ENCODE measurements around the gene C1orf74. TPM values are rescaled to one million over a fixed set of nuclear protein-coding genes. Genes with fewer than 3 reads are reported as not detected.
A peak's percentile ranks its signal among the peaks of the same experiment; 100 is the strongest.

The C1orf74 gene
- total RNA-seq, 1 experiment from 2014 or later, result 4.0 TPM

DNA sequence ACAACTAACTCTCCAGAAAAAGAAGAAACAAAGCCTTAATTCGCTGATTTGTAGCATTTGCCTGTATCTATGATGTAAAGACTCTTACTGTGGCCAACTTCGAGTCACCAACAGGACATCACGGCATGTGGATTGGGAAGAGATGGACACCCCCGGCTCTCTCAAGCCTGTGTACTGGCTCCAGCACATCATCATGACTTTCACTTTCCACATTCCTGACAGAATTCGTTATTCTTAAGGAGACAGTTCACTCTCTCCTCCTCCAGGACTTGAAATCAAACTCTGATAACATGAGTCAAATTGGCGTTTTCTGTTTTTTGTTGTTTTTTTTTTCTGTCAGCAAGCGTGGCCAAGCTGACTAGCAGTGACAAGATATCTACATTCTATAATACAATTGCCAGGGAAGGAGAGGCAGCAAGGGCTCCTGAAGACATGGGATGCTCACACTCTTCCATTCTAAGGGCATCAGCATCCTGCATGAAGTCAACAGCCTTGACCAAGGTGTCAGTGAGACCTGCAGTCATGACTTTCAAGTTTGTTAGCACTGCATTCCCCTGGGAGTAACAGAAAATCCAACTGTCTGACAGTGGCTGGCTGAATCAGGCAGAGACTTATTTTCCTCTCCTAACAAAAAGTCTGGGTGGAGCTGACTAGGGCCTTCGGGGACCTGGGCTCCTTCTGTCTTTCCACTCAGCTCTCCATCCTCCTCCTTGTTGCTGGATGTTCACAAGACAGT, 41.8 kb downstream of the C1orf74 start:
- Histone ChIP-seq H3K27me3 (ENCODE audit: low read length) (no peaks in the 10 kb centered on the region), H3K36me3 (ENCODE audit: insufficient read depth, low read length) (no peaks in the 10 kb centered on the region), H3K9me2 (replicated peaks; ENCODE audit: insufficient read depth, low read length) (no peaks in the 10 kb centered on the region), H3K4me2 (ENCODE audit: low read depth, low read length, poor library complexity, severe bottlenecking) (no peak overlapping the region), H2AFZ (ENCODE audit: low read length) (no peak overlapping the region), H3K27ac (ENCODE audit: low read length) (no peak overlapping the region), H3K9ac (ENCODE audit: low read length) (no peak overlapping the region), H4K20me1 (ENCODE audit: insufficient read depth, low read depth, low read length) (no peaks in the 10 kb centered on the region), H3K4me1 (ENCODE audit: low read length) (peaks cover 3% of the 10 kb centered on the region; the same call in 1 of the 2 replicates), H3K4me3 (ENCODE audit: low read length) (no peak overlapping the region), H3K9me3 (ENCODE audit: low read length) (no peaks in the 10 kb centered on the region), H3K79me2 (ENCODE audit: low read length) (no peaks in the 10 kb centered on the region)
- DNase-seq, result peak; percentile 16

DNA sequence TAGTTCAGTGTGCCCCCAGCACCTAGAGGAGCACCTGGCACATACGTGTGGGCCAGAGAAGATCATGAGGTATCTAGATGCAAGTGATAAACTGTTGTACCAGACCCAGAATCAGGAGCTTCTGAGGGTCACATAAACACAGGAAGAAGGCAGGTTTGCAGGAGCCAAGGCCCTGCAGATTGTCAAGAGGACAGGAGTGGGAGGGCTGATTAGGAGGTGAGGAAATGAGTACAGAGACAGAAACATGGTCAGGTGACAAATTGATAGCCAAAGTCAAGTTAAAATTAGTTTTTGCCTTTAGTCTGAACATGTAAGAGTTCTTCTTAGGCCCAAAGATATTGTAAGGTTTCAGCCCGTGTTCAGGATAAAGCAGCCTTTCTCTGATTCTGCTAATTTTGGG, 42.5 kb downstream of the C1orf74 start:
- H3K27me3 ChIP-seq (ENCODE audit: low read length), result no peaks in the 10 kb centered on the region
- peak; percentile 26 for DNase-seq
- no peak overlapping the region for H3K4me3 ChIP-seq (ENCODE audit: low read length)
- no peaks in the 10 kb centered on the region for H3K79me2 ChIP-seq (ENCODE audit: low read length)
- H3K4me1 ChIP-seq (ENCODE audit: low read length), result no peaks in the 10 kb centered on the region
- H2AFZ ChIP-seq (ENCODE audit: low read length), result no peak overlapping the region
- H3K36me3 ChIP-seq (ENCODE audit: insufficient read depth, low read length), result no peaks in the 10 kb centered on the region
- no peak overlapping the region for H3K27ac ChIP-seq (ENCODE audit: low read length)
- H3K4me2 ChIP-seq (ENCODE audit: low read depth, low read length, poor library complexity, severe bottlenecking), result no peak overlapping the region
- H3K9me3 ChIP-seq (ENCODE audit: low read length), result no peaks in the 10 kb centered on the region
- no peaks in the 10 kb centered on the region for H3K9me2 ChIP-seq (replicated peaks; ENCODE audit: insufficient read depth, low read length)
- no peak overlapping the region for H3K9ac ChIP-seq (ENCODE audit: low read length)
- no peaks in the 10 kb centered on the region for H4K20me1 ChIP-seq (ENCODE audit: insufficient read depth, low read depth, low read length)

DNA sequence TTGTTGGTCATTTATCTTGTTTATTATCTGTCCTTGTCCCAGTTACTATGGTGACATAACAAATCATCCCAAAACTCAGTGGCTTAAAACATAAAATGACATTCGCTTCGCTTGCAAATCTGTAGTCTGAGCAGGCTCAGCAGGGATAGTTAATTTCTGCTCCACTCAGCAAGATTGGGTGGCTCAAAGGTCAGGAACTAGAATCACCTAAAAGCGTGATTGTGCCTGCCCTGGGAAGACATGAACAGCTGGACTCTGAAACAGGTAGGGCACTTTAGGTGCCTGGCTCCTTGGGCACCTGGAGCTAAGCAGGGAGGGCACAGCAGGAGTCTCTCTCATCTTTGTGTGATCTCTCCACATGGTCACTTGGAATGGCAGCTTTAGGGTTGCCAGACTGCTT, 43.2 kb downstream of the C1orf74 start:
- no peak overlapping the region for H3K9ac ChIP-seq (ENCODE audit: low read length)
- no peak overlapping the region for H3K4me3 ChIP-seq (ENCODE audit: low read length)
- H3K9me2 ChIP-seq (replicated peaks; ENCODE audit: insufficient read depth, low read length), result no peaks in the 10 kb centered on the region
- H3K27me3 ChIP-seq (ENCODE audit: low read length), result no peaks in the 10 kb centered on the region
- no peaks in the 10 kb centered on the region for H3K4me1 ChIP-seq (ENCODE audit: low read length)
- no peaks in the 10 kb centered on the region for H3K79me2 ChIP-seq (ENCODE audit: low read length)
- no peak overlapping the region for H2AFZ ChIP-seq (ENCODE audit: low read length)
- no peaks in the 10 kb centered on the region for H3K9me3 ChIP-seq (ENCODE audit: low read length)
- peak; percentile 12 for DNase-seq
- no peaks in the 10 kb centered on the region for H3K36me3 ChIP-seq (ENCODE audit: insufficient read depth, low read length)
- H3K4me2 ChIP-seq (ENCODE audit: low read depth, low read length, poor library complexity, severe bottlenecking), result no peak overlapping the region
- H4K20me1 ChIP-seq (ENCODE audit: insufficient read depth, low read depth, low read length), result no peaks in the 10 kb centered on the region
- H3K27ac ChIP-seq (ENCODE audit: low read length), result no peak overlapping the region

- DNase-seq, result no peak
- Histone ChIP-seq H3K4me3 (ENCODE audit: low read length) (no peak overlapping the region), H3K9me2 (replicated peaks; ENCODE audit: insufficient read depth, low read length) (no peaks in the 10 kb centered on the region), H4K20me1 (ENCODE audit: insufficient read depth, low read depth, low read length) (no peaks in the 10 kb centered on the region), H3K9ac (ENCODE audit: low read length) (no peak overlapping the region), H3K9me3 (ENCODE audit: low read length) (no peaks in the 10 kb centered on the region), H3K27ac (ENCODE audit: low read length) (no peak overlapping the region), H3K4me1 (ENCODE audit: low read length) (no peaks in the 10 kb centered on the region), H3K4me2 (ENCODE audit: low read depth, low read length, poor library complexity, severe bottlenecking) (no peak overlapping the region), H2AFZ (ENCODE audit: low read length) (no peak overlapping the region), H3K79me2 (ENCODE audit: low read length) (no peaks in the 10 kb centered on the region), H3K27me3 (ENCODE audit: low read length) (no peaks in the 10 kb centered on the region), H3K36me3 (ENCODE audit: insufficient read depth, low read length) (no peaks in the 10 kb centered on the region)
These were observed 46.1 kb downstream of the C1orf74 start for GRCh38 chr1:209738270-209738669.

- no peaks in the 10 kb centered on the region for H3K27me3 ChIP-seq (ENCODE audit: low read length)
- H3K27ac ChIP-seq (ENCODE audit: low read length), result no peak overlapping the region
- no peak overlapping the region for H3K9ac ChIP-seq (ENCODE audit: low read length)
- no peaks in the 10 kb centered on the region for H3K4me1 ChIP-seq (ENCODE audit: low read length)
- no peaks in the 10 kb centered on the region for H3K9me3 ChIP-seq (ENCODE audit: low read length)
- no peaks in the 10 kb centered on the region for H3K9me2 ChIP-seq (replicated peaks; ENCODE audit: insufficient read depth, low read length)
- DNase-seq, result peak; percentile 19
- H3K36me3 ChIP-seq (ENCODE audit: insufficient read depth, low read length), result no peaks in the 10 kb centered on the region
- H3K4me3 ChIP-seq (ENCODE audit: low read length), result no peak overlapping the region
- no peak overlapping the region for H3K4me2 ChIP-seq (ENCODE audit: low read depth, low read length, poor library complexity, severe bottlenecking)
- no peak overlapping the region for H2AFZ ChIP-seq (ENCODE audit: low read length)
- H3K79me2 ChIP-seq (ENCODE audit: low read length), result no peaks in the 10 kb centered on the region
- H4K20me1 ChIP-seq (ENCODE audit: insufficient read depth, low read depth, low read length), result no peaks in the 10 kb centered on the region
These were observed 47.2 kb downstream of the C1orf74 start for GRCh38 chr1:209737118-209737505.

- Histone ChIP-seq H3K4me3 (ENCODE audit: low read length) (no peak overlapping the region), H3K9me3 (ENCODE audit: low read length) (no peaks in the 10 kb centered on the region), H2AFZ (ENCODE audit: low read length) (no peak overlapping the region), H3K27me3 (ENCODE audit: low read length) (no peaks in the 10 kb centered on the region), H3K36me3 (ENCODE audit: insufficient read depth, low read length) (no peaks in the 10 kb centered on the region), H3K4me2 (ENCODE audit: low read depth, low read length, poor library complexity, severe bottlenecking) (no peak overlapping the region), H4K20me1 (ENCODE audit: insufficient read depth, low read depth, low read length) (no peaks in the 10 kb centered on the region), H3K9me2 (replicated peaks; ENCODE audit: insufficient read depth, low read length) (no peaks in the 10 kb centered on the region), H3K4me1 (ENCODE audit: low read length) (no peaks in the 10 kb centered on the region), H3K27ac (ENCODE audit: low read length) (no peak overlapping the region), H3K9ac (ENCODE audit: low read length) (no peak overlapping the region), H3K79me2 (ENCODE audit: low read length) (no peaks in the 10 kb centered on the region)
- DNase-seq, result no peak
These were observed 47.8 kb downstream of the C1orf74 start for GRCh38 chr1:209736490-209737117.

DNA sequence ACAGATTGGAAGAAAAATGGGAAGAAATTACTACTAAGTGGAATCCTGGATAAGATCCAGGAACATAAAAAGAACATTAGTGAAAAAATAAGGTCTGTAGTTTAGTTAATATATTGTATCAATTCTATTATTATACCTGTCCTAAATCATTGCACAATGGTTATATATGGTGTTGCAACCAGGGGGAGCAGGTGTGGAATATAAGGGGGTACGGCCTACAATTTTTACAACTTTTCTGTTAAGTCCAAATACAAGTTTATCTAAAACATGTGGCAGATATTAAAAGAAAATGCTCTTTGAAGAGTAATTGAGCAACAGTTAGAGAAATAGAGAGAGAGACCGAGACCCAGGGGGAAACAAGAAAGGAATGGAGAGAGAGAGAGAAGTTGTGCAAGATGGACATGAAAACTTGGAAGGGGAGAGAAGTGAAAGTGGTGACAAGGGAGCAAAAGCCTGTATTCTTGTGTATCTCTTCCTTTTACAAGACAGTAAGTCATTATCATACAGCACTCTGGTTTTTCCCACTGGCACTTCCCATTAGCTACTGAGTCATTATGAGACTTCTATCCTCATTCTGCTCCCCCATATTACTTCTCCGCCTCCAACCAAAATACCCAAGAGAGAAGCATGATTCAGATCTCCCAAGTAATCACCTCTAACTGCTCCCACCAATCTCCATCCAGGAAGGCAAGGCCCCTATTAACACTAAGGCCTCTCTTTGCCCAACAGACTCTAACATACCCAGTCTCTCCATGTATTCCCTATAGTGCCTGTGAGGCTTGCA, 50.8 kb downstream of the C1orf74 start:
- Histone ChIP-seq H3K4me2 (ENCODE audit: low read depth, low read length, poor library complexity, severe bottlenecking) (no peak overlapping the region), H3K4me3 (ENCODE audit: low read length) (no peak overlapping the region), H3K79me2 (ENCODE audit: low read length) (no peaks in the 10 kb centered on the region)

GRCh38 chr1:209732725-209733124, 51.6 kb downstream of the C1orf74 start:
- no peaks in the 10 kb centered on the region for H3K4me1 ChIP-seq (ENCODE audit: low read length)
- no peak overlapping the region for H3K9ac ChIP-seq (ENCODE audit: low read length)
- no peak overlapping the region for H2AFZ ChIP-seq (ENCODE audit: low read length)
- H3K4me2 ChIP-seq (ENCODE audit: low read depth, low read length, poor library complexity, severe bottlenecking), result no peak overlapping the region
- H3K36me3 ChIP-seq (ENCODE audit: insufficient read depth, low read length), result no peaks in the 10 kb centered on the region
- H4K20me1 ChIP-seq (ENCODE audit: insufficient read depth, low read depth, low read length), result no peaks in the 10 kb centered on the region
- no peaks in the 10 kb centered on the region for H3K9me2 ChIP-seq (replicated peaks; ENCODE audit: insufficient read depth, low read length)
- no peaks in the 10 kb centered on the region for H3K79me2 ChIP-seq (ENCODE audit: low read length)
- no peaks in the 10 kb centered on the region for H3K9me3 ChIP-seq (ENCODE audit: low read length)
- no peak overlapping the region for H3K4me3 ChIP-seq (ENCODE audit: low read length)
- no peak overlapping the region for H3K27ac ChIP-seq (ENCODE audit: low read length)
- H3K27me3 ChIP-seq (ENCODE audit: low read length), result no peaks in the 10 kb centered on the region
- DNase-seq, result no peak

More for the DNA sequence above, 50.8 kb downstream of the C1orf74 start:
- H3K27ac ChIP-seq (ENCODE audit: low read length), result no peak overlapping the region
- H3K9ac ChIP-seq (ENCODE audit: low read length), result no peak overlapping the region
- no peaks in the 10 kb centered on the region for H3K9me2 ChIP-seq (replicated peaks; ENCODE audit: insufficient read depth, low read length)
- DNase-seq, result peak; percentile 27
- H3K27me3 ChIP-seq (ENCODE audit: low read length), result no peaks in the 10 kb centered on the region
- no peaks in the 10 kb centered on the region for H3K36me3 ChIP-seq (ENCODE audit: insufficient read depth, low read length)
- no peaks in the 10 kb centered on the region for H4K20me1 ChIP-seq (ENCODE audit: insufficient read depth, low read depth, low read length)
- H3K9me3 ChIP-seq (ENCODE audit: low read length), result no peaks in the 10 kb centered on the region
- no peaks in the 10 kb centered on the region for H3K4me1 ChIP-seq (ENCODE audit: low read length)
- H2AFZ ChIP-seq (ENCODE audit: low read length), result no peak overlapping the region
